Mucosa of descending colon (tissue), 3 donors: ENCODE results near the gene ADCY9. TPM values are rescaled to one million over a fixed set of nuclear protein-coding genes. Genes with fewer than 3 reads are reported as not detected.

ENCODE experiments used
- ATAC-seq: fragments of 200-7000 bp; cut with Tn5 transposase; one replicate; pipeline ENCODE4 v1.9.1; 2020; ENCODE audit warnings: mild to moderate bottlenecking, moderate library complexity
- DNase-seq, 3 donors: peaks; one replicate each; pipeline ENCODE4 v3.0.0-alpha.2; 2020
- H3K36me3 ChIP-seq: fragments of 200-600 bp; one replicate; pipeline ENCODE4 v1.8.0; 2021; ENCODE audit warnings: low read depth, mild to moderate bottlenecking
- H3K4me1 ChIP-seq: fragments of 200-600 bp; one replicate; pipeline ENCODE4 v1.8.0; 2021; ENCODE audit warnings: low read depth, mild to moderate bottlenecking
- H3K4me3 ChIP-seq: fragments of 200-600 bp; one replicate; pipeline ENCODE4 v1.8.0; 2021; ENCODE audit warnings: mild to moderate bottlenecking
- H3K9me3 ChIP-seq: fragments of 200-600 bp; one replicate; pipeline ENCODE4 v1.8.0; 2021; ENCODE audit warnings: mild to moderate bottlenecking
- CTCF ChIP-seq: fragments of 200-600 bp; IDR thresholded peaks from one replicate; pipeline ENCODE4 v1.8.0; 2022; ENCODE audit warnings: antibody characterized with exemption, mild to moderate bottlenecking
- intact Hi-C, 2 donors: fragments of 100-400 bp; cut with DNase I in 1 of 2; cut with micrococcal nuclease in 1 of 2; formaldehyde crosslinking; loops; one replicate each; pipeline versions ENCODE4 v1.11.0 to v1.11.1; 2022; cut with DNase I, micrococcal nuclease
- total RNA-seq, 3 donors: library from RNA; stranded (reverse); fragmentation: NEBNext Ultra II Directional in 2 of 3; extraction: Animal tissue kit (Norgen Biotek cat#: 25700) in 2 of 3; gene quantifications; one replicate each; pipeline versions ENCODE4 v1.2.1 to v1.2.4, GENCODE V29; 2021 to 2023
- donor health status: DM: no; HTN: no; CAD: no; lungs with moderate emphysema.
- donor health status: DM: no; HTN: no; CAD: no.
- donor health status: DM: no; HTN: yes; CAD: no.

The ADCY9 gene
- total RNA-seq, 3 donors from 2014 or later, result 30.0 to 50.8 (median 41.8) TPM

GRCh38 chr16:4111748-4112696, 4.2 kb downstream of the ADCY9 start:
- intact Hi-C loops, result no loop called here
- no peak for TF ChIP-seq CTCF
- peak; percentile 30 for ATAC-seq
- Histone ChIP-seq H3K4me3 (no peak overlapping the region), H3K36me3 (no peaks in the 10 kb centered on the region), H3K4me1 (peaks cover 48% of the 10 kb centered on the region), H3K9me3 (no peaks in the 10 kb centered on the region)
- DNase-seq, result peak in 2 of 3 donors; percentile 44 to 62

GRCh38 chr16:4110680-4111079, 5.6 kb downstream of the ADCY9 start:
- H3K4me3 ChIP-seq, result no peak overlapping the region
- ATAC-seq (peak; percentile 93), DNase-seq (peak; percentile 79 to 86 (median 84))

GRCh38 chr16:4110065-4110464, 6.2 kb downstream of the ADCY9 start:
- DNase-seq, result no peak
- peak; percentile 26 for ATAC-seq
- no peak for TF ChIP-seq CTCF
- Histone ChIP-seq H3K4me3 (no peak overlapping the region), H3K36me3 (no peaks in the 10 kb centered on the region), H3K9me3 (no peaks in the 10 kb centered on the region), H3K4me1 (peaks cover 43% of the 10 kb centered on the region)
- intact Hi-C loops, result no loop called here

More at GRCh38 chr16:4110680-4111079, 5.6 kb downstream of the ADCY9 start:
- peaks cover 44% of the 10 kb centered on the region for H3K4me1 ChIP-seq
- intact Hi-C loops, result no loop called here
- no peak for TF ChIP-seq CTCF
- H3K36me3 ChIP-seq, result no peaks in the 10 kb centered on the region
- H3K9me3 ChIP-seq, result no peaks in the 10 kb centered on the region

- Histone ChIP-seq H3K9me3 (no peaks in the 10 kb centered on the region), H3K4me1 (peaks cover 39% of the 10 kb centered on the region), H3K4me3 (no peak overlapping the region), H3K36me3 (no peaks in the 10 kb centered on the region)
- intact Hi-C loops, result no loop called here
- TF ChIP-seq CTCF, result no peak
- ATAC-seq (no peak), DNase-seq (no peak)
These were observed 6.9 kb downstream of the ADCY9 start for GRCh38 chr16:4109250-4109736.

- Histone ChIP-seq H3K9me3 (no peaks in the 10 kb centered on the region), H3K36me3 (no peaks in the 10 kb centered on the region), H3K4me3 (no peak overlapping the region), H3K4me1 (peaks cover 14% of the 10 kb centered on the region)
- intact Hi-C loops, result no loop called here
- DNase-seq (no peak), ATAC-seq (no peak)
- no peak for TF ChIP-seq CTCF
These were observed 9.7 kb downstream of the ADCY9 start for GRCh38 chr16:4106516-4106915.
